ENCODE data around the gene MICA. TPM values are rescaled to one million over a fixed set of nuclear protein-coding genes. Genes with fewer than 3 reads are reported as not detected.

Gene MICA
- total RNA-seq, 1 donor, result 31.1 TPM

DNA sequence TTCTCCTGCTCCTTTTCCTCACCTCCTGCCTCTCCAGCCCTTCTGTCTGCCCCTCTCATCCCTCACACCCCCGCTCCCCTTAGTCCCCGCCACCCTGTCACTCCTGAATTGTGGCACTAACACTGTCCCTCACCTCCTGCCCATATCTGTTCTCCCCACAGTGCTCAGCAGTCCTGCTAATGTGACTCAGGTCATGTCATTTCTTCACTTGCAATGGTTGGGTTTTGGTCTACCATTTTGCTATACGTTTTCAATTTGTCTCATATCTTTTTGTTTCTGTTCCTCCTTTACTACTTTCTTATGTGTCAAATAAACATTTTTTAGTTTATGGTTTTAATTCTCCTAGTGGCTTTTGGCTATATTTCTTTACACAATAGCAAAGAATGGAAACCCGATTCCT, 45.1 kb upstream of the MICA start:
- H3K36me3 ChIP-seq (ENCODE audit: insufficient read depth, low read length), result peaks cover 21% of the 10 kb centered on the region
- DNase-seq (ENCODE audit: insufficient read length, low spot score, missing footprints), result no peak
- no peak overlapping the region for H3K4me3 ChIP-seq (ENCODE audit: insufficient read depth, low read length)
- TF ChIP-seq, protein P1, sequence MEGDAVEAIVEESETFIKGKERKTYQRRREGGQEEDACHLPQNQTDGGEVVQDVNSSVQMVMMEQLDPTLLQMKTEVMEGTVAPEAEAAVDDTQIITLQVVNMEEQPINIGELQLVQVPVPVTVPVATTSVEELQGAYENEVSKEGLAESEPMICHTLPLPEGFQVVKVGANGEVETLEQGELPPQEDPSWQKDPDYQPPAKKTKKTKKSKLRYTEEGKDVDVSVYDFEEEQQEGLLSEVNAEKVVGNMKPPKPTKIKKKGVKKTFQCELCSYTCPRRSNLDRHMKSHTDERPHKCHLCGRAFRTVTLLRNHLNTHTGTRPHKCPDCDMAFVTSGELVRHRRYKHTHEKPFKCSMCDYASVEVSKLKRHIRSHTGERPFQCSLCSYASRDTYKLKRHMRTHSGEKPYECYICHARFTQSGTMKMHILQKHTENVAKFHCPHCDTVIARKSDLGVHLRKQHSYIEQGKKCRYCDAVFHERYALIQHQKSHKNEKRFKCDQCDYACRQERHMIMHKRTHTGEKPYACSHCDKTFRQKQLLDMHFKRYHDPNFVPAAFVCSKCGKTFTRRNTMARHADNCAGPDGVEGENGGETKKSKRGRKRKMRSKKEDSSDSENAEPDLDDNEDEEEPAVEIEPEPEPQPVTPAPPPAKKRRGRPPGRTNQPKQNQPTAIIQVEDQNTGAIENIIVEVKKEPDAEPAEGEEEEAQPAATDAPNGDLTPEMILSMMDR (IDR thresholded peaks at IDR 0.05; ENCODE audit: extremely low read depth, low read depth, low read length), result no peak
- H3K27me3 ChIP-seq (ENCODE audit: insufficient read depth, low read length), result peaks cover 43% of the 10 kb centered on the region
- H3K27ac ChIP-seq (ENCODE audit: low read depth, low read length), result no peak overlapping the region
- peaks cover 15% of the 10 kb centered on the region for H4K20me1 ChIP-seq (ENCODE audit: insufficient read depth, low read length)
- peaks cover 8% of the 10 kb centered on the region for H3K4me1 ChIP-seq (ENCODE audit: insufficient read depth, low read length)
- H2AFZ ChIP-seq (ENCODE audit: low read length), result no peak overlapping the region
- no peak overlapping the region for H3K4me2 ChIP-seq (ENCODE audit: insufficient read depth, low read length)
- H3K79me2 ChIP-seq (ENCODE audit: insufficient read depth, low read length), result peaks cover 16% of the 10 kb centered on the region
- H3K9me3 ChIP-seq (ENCODE audit: low read depth, low read length), result no peaks in the 10 kb centered on the region

DNA sequence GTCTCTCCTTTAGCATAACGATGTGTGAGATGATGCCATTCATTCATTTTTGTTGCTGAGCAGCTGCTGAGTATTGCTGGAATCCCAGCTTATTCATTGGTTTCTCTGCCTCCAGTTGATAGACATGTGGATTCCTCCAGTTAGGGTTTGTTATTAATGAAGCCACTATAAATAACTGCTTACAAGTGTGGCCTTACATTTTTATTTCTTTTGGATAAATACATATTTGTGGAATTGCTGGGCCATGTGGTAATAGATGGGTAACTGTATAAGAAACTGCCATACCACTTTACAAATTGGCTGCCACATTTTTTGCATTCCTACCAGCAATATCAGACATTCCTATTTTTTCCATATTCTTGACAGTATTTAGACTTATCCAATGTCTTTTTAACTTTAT, 43.8 kb upstream of the MICA start:
- Histone ChIP-seq H3K4me1 (ENCODE audit: insufficient read depth, low read length) (peaks cover 8% of the 10 kb centered on the region), H2AFZ (ENCODE audit: low read length) (no peak overlapping the region), H3K79me2 (ENCODE audit: insufficient read depth, low read length) (peaks cover 16% of the 10 kb centered on the region), H3K9me3 (ENCODE audit: low read depth, low read length) (no peaks in the 10 kb centered on the region), H3K4me2 (ENCODE audit: insufficient read depth, low read length) (no peak overlapping the region), H4K20me1 (ENCODE audit: insufficient read depth, low read length) (peaks cover 12% of the 10 kb centered on the region), H3K27me3 (ENCODE audit: insufficient read depth, low read length) (peaks cover 52% of the 10 kb centered on the region), H3K27ac (ENCODE audit: low read depth, low read length) (no peak overlapping the region), H3K4me3 (ENCODE audit: insufficient read depth, low read length) (no peak overlapping the region), H3K36me3 (ENCODE audit: insufficient read depth, low read length) (peaks cover 11% of the 10 kb centered on the region)
- no peak for DNase-seq (ENCODE audit: insufficient read length, low spot score, missing footprints)
- TF ChIP-seq, protein P1 (IDR thresholded peaks at IDR 0.05; ENCODE audit: extremely low read depth, low read depth, low read length), result no peak

DNA sequence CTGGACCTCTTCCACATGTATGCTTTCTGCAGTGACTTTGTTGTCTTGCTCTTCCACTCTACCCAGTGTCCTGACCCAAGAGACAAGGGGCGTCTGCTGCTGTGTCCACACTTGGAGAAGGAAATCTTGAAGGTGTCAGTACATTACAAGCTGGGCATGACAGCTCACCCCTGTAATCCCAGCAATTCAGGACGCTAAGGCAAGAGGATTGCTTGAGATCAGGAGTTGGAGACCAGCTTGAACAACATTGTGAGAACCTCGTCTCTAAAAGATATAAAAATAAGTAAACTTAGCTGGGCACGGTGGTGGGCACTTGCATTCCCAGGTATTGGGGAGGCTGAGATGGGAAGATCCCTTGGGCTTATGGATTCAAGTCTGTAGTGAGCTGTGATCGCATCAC, 40.6 kb upstream of the MICA start:
- no peak overlapping the region for H3K4me3 ChIP-seq (ENCODE audit: insufficient read depth, low read length)
- H3K27ac ChIP-seq (ENCODE audit: low read depth, low read length), result no peak overlapping the region
- peaks cover 72% of the 10 kb centered on the region for H3K27me3 ChIP-seq (ENCODE audit: insufficient read depth, low read length)
- no peaks in the 10 kb centered on the region for H3K36me3 ChIP-seq (ENCODE audit: insufficient read depth, low read length)
- H3K9me3 ChIP-seq (ENCODE audit: low read depth, low read length), result no peaks in the 10 kb centered on the region
- H3K4me1 ChIP-seq (ENCODE audit: insufficient read depth, low read length), result peaks cover 6% of the 10 kb centered on the region
- no peak overlapping the region for H2AFZ ChIP-seq (ENCODE audit: low read length)
- no peak for DNase-seq (ENCODE audit: insufficient read length, low spot score, missing footprints)
- H3K4me2 ChIP-seq (ENCODE audit: insufficient read depth, low read length), result no peak overlapping the region
- TF ChIP-seq, protein P1 (IDR thresholded peaks at IDR 0.05; ENCODE audit: extremely low read depth, low read depth, low read length), result no peak
- no peaks in the 10 kb centered on the region for H3K79me2 ChIP-seq (ENCODE audit: insufficient read depth, low read length)
- H4K20me1 ChIP-seq (ENCODE audit: insufficient read depth, low read length), result no peaks in the 10 kb centered on the region

DNA sequence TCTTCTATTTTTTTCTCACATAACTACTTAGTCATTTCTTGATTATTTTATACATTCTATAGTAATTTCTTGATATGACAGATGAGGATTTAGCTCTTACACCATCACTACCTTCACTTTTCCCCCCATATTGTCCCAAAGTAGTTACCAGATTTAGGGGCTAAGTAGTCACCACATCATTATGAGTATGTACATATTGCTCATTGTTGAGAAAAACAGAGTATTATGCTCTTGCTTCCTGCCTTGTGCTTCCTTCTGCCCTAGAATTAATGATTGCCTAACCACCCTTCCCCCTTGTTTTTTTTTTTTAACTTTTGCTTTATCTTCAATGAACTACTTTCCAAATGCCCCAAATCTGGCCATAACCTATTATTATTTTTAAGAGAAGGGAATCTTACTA, 39.6 kb upstream of the MICA start:
- Histone ChIP-seq H3K79me2 (ENCODE audit: insufficient read depth, low read length) (no peaks in the 10 kb centered on the region), H2AFZ (ENCODE audit: low read length) (no peak overlapping the region), H3K4me2 (ENCODE audit: insufficient read depth, low read length) (no peak overlapping the region), H3K27me3 (ENCODE audit: insufficient read depth, low read length) (peaks cover 68% of the 10 kb centered on the region), H3K4me3 (ENCODE audit: insufficient read depth, low read length) (no peak overlapping the region), H3K36me3 (ENCODE audit: insufficient read depth, low read length) (no peaks in the 10 kb centered on the region), H3K4me1 (ENCODE audit: insufficient read depth, low read length) (peaks cover 6% of the 10 kb centered on the region), H4K20me1 (ENCODE audit: insufficient read depth, low read length) (no peaks in the 10 kb centered on the region), H3K27ac (ENCODE audit: low read depth, low read length) (no peak overlapping the region), H3K9me3 (ENCODE audit: low read depth, low read length) (no peaks in the 10 kb centered on the region)
- TF ChIP-seq, protein P1 (IDR thresholded peaks at IDR 0.05; ENCODE audit: extremely low read depth, low read depth, low read length), result no peak
- DNase-seq (ENCODE audit: insufficient read length, low spot score, missing footprints), result no peak
